Endometrial microvascular endothelial cells (primary cell): ENCODE results near the gene MTSS2. TPM values are rescaled to one million over a fixed set of nuclear protein-coding genes. Genes with fewer than 3 reads are reported as not detected.

Experiments used
- in situ Hi-C: cut with HindIII; loops from 2 replicates; pipeline ENCODE4 v1.10.0; 2017; ENCODE audit warnings: low sequenced_read_pairs, low pct_unique_long_range_greater_than_20kb; ENCODE audit errors: inconsistent ontology term
- total RNA-seq: library from RNA; depleted of rRNA; stranded (reverse); fragments of >200 nt; gene quantifications from one replicate; pipeline ENCODE4 v1.2.3, GENCODE V29; 2015; ENCODE audit errors: inconsistent ontology term

The MTSS2 gene
- total RNA-seq, 1 donor from 2014 or later: 19.6 TPM

- in situ Hi-C loops: no loop called here
These were observed 24.3 kb downstream of the MTSS2 start for GRCh38 chr16:70661534-70661917.

DNA sequence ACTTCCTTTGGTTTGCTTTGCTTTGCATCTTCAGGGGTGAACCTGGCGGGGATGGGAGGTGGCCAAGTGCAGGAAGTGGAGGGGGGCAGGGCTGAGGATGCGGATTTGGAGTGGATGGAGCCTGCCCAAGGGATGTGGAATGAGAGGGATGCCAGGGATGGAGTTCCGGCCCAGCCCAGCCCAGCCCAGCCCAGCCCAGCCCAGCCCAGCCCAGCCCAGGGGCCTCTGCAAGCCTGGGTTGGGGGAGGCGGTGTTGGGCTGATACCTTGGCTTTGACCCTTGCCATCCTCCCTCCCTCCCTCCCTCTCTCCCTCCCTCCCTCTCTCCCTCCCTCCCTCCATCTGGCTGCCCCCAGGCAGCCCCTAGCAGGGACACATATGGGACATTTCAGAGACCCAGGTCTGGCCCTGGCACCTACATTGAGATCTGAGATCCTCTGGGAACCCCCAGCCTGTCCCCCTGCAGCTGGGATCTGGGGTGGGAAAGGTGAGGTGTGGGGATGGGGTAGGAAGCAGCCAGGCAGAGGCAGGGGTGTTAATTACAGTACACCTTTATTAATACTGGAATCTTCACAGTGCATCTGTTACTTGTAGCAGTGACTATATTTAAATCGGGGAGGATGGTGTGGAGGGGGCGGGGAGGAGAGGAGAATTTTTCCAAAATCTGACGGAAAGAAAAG, 25.0 kb downstream of the MTSS2 start:
- in situ Hi-C loops: no loop called here

DNA sequence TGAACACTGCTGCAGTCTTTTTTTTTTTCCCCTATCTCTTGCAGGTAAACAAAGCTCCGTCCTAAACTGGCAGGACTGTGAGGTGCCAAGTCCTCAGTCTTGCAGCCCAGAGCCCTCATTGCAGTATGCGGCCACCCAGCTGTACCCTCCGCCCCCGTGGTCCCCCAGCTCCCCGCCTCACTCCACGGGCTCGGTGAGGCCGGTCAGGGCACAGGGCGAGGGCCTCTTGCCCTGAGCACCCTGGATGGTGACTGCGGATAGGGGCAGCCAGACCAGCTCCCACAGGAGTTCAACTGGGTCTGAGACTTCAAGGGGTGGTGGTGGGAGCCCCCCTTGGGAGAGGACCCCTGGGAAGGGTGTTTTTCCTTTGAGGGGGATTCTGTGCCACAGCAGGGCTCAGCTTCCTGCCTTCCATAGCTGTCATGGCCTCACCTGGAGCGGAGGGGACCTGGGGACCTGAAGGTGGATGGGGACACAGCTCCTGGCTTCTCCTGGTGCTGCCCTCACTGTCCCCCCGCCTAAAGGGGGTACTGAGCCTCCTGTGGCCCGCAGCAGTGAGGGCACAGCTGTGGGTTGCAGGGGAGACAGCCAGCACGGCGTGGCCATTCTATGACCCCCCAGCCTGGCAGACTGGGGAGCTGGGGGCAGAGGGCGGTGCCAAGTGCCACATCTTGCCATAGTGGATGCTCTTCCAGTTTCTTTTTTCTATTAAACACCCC, 25.7 kb downstream of the MTSS2 start:
- in situ Hi-C loops: no loop called here

DNA sequence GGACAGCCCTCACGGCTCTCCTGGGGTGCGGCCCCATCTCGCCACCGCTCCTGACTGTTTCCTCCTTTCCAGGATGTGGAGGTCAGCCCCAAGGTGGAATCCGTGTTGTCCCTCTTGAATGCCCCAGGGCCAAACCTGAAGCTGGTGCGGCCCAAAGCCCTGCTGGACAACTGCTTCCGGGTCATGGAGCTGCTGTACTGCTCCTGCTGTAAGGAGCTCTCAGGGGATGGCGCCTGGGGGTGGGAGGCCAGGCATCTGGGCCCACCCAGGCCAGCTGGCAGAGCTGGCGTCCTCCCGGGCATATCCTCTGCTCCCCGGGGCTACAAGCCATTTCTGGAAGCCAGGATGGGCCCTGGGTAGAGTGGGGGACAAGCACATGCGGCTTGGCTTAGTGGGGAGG, 26.3 kb downstream of the MTSS2 start:
- in situ Hi-C loops: no loop called here

DNA sequence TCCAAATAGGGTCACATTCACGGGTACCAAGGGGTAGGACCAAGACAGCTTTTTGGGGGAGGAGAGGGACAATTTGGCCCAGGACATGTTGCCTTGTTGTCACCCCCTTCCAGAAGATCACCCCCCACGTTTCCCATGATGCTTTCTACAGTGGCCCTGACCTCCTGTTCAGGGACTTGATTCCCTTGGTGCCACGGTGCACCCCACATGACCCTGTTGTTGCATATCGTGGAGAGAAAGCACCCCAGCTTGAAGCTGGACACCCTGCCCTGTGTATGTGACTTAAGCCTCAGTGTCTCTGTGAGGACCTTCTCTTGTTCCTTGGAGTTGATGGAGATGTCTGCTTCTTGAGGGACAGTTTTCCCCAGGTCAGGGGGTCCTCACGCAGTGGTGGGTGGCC, 26.9 kb downstream of the MTSS2 start:
- in situ Hi-C loops: no loop called here

DNA sequence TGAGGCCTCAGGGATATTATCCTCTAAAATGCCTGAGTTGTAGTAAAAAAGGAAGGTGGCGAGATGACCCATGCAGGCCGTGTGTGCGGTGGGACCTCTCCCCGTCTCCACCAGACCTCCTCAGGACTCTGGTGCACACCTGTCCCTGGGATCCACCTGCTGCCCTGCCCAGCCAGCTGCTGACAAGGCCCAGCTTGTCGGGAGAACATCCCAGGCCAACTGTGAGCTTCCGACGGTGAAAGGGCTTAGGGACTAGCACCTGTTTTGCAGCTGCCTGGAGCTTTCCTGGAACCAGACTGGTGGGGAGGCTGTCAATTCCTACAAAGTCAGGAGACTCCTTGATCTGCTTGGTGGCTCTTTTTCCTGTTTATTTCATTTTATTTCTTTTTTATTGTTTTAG, 27.9 kb downstream of the MTSS2 start:
- in situ Hi-C loops: no loop called here

DNA sequence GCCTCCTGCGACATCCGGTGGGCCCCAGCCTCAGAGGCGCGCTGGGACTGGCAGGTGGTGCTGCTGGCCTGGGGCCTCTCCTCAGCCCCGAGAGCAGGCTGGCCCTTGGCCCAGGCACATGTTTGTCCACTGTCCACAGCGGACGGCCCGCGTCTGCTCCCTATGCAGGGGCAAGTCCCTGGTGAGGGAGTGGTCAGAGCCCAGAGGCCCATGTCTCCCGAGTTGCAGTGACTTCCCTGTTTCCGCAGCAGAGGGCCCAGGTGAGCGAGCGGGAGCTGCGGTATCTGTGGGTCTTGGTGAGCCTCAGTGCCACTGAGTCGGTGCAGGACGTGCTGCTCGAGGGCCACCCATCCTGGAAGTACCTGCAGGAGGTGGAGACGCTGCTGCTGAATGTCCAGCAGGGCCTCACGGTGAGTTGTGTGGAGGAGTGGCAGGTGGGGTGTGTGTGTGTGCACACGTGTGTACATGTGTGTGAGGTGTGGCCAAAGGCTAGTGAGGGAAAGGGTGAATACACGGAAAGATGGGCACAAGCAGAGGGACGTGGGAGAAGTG, 29.1 kb downstream of the MTSS2 start:
- in situ Hi-C loops: no loop called here

DNA sequence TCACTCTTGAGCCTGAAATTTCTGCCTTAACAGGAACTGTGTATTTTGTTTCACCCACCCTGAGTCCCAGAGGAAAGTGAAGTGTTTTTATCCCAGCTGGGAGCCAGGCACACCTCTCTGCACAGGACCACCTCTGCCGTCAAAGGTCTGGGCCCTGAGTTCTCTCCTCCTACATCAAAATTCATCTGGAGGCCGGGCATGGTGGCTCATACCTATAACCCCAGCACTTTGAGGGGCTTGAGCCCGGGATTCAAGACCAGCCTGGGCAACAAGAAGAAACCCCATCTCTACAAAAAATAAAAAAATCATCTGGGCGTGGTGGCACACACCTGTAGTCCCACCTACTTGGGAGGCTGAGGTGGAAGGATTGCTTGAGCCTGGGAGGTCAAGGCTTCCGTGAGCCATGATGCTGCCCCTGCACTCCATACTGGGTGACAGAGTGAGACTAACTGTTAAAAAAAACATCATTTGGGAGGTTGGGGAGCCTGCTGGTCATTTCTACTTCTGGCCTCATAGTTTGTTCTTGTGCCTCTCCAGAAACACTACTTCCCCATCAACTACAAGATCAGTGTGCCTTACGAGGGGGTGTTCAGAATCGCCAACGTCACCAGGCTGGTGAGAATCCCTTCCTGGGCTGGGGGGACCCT, 29.7 kb downstream of the MTSS2 start:
- in situ Hi-C loops: no loop called here

DNA sequence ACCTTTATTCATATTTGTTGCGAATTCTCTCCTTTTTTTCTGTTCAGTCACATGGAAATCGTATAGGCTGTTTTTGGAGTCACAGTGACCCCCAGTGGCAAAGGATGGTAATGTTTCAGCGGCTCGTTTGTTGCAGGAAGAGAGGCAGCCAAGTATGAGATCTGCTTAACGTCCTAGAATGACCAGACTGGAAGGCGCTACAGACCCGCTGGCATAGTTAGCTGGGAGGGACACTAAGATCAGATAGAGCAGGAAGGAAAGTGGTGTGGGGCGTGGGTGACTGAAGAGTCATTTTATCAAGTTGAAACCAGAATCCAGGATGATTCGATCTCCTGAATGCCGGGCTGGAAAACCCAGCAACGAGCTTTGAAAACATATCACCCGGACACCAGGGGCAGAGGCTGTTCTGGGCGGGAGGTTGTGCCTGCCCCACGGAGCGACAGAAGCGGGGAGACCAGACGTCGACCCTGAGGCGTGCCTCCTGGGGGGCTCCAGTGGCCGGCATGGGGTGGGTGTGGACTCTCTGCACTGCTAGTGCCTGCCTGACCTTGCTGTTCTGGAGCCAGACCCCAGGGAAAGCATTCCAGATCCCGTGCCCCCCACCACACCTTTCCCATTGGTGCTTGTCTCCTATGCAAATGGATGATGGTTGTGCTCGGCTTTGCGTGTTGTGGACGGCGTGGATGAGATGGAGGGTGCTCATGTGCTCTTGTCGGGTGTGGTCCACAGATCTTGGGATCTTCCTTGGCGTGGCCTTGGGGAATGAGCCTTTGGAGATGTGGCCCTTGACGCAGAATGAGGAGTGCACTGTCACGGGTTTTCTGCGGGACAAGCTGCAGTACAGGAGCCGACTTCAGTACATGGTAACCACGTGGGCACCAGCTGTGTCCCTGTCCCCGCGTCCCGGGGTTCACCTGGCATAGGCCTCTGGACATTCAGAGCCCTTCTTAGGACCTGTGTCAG, 31.8 kb downstream of the MTSS2 start:
- in situ Hi-C loops: no loop called here

GRCh38 chr16:70653406-70653805, 32.4 kb downstream of the MTSS2 start:
- in situ Hi-C loops: no loop called here

DNA sequence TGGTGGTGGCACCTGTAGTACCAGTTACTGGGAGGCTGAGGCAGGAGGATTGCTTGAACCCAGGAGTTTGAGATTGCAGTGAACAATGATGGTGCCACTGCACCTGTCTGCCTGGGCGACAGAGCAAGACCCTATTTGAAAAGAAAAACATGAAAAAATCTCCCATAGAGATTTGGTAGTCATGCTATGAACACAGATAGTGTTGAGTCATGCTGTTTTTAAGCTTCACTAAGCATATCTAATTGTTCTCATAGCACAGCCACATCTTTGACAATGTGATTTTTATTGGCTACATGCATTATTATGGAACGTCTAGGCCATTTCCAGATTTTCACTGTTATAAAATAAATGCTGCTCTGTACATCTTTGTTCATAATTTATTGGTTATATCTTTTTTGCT, 33.5 kb downstream of the MTSS2 start:
- in situ Hi-C loops: no loop called here

DNA sequence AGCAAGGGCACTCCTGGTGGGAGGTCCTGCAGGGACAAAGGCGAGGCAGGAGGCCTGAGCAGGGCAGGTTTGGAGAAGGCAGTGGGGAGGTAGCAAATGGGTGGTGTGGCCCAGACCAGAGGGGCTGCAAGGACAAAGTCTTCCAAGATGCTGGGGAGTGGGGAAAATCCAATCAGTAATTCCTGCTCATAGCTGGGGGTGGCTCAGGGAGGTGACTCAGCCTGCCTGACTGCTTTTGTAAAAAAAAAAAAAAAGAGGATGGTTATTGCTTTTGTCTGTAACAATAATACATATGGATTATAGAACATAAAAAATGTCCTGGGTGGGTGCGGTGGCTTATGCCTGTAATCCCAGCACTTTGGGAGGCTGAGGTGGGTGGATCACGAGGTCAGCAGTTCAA, 34.3 kb downstream of the MTSS2 start:
- in situ Hi-C loops: no loop called here

- in situ Hi-C loops: no loop called here
These were observed 35.6 kb downstream of the MTSS2 start for GRCh38 chr16:70650216-70650615.

DNA sequence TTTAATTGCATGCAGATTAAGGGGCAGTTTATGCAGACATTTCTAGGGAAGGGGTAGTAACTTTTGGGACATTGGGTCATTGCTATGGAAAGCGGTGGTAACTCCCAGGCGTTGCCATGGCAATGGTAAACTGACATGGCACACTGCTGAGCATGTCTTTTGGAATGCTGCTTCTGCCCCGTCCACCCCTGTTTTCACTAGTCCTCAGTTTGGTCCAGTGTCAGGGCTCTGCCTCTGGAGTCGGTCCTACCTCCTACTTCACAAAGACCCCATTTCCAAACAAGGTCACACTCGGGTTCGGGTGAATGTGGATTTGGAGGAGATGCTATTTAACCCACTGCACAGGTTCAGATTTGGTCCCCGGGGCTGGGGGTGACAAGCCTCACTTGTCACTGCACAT, 36.6 kb downstream of the MTSS2 start:
- in situ Hi-C loops: no loop called here

- in situ Hi-C loops: no loop called here
These were observed 37.2 kb downstream of the MTSS2 start for GRCh38 chr16:70648606-70649005.

DNA sequence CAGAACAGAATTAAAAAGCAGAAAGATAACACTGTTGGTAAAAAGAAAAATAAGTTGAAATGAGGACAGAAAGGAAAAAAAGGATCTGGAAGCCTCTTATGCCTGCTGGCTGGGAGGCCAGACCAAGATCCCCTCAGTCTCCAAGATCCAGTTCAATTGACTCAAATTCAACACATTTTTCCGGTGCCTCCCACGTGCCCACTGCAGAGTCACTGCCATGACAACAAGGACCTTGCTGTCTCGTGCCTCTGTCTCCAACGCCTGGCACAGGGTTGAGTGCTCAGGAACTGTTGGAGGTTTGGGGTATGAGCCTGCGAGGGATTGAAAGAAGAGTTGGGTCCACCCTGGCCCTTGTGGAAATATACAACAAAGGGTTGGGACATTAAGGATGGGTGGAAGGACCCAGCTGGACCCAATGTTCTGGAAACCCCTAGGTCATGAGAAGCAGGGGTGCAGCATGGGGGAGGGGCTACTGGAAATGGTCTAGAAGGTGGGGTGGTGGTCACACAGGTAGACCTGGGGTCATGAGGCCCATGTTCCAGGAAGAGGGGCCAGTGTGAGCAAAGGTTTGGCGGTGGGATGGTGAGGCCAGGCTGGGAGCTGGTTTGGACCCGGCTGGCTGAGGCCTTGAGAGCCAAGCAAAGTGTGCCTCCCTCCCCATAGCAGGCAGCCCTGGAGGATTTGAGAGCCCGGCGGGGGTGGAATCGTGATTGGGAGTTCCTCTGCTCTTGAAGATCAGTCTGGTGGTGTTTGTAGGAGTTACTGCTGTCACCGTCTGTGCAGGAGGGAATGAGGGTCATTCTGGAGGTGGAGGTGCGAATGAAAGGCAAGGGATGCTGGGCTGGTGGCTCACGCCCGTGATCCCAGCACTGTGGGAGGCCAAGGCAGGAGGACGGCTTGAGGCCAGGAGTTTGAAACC, 38.2 kb downstream of the MTSS2 start:
- in situ Hi-C loops: no loop called here

DNA sequence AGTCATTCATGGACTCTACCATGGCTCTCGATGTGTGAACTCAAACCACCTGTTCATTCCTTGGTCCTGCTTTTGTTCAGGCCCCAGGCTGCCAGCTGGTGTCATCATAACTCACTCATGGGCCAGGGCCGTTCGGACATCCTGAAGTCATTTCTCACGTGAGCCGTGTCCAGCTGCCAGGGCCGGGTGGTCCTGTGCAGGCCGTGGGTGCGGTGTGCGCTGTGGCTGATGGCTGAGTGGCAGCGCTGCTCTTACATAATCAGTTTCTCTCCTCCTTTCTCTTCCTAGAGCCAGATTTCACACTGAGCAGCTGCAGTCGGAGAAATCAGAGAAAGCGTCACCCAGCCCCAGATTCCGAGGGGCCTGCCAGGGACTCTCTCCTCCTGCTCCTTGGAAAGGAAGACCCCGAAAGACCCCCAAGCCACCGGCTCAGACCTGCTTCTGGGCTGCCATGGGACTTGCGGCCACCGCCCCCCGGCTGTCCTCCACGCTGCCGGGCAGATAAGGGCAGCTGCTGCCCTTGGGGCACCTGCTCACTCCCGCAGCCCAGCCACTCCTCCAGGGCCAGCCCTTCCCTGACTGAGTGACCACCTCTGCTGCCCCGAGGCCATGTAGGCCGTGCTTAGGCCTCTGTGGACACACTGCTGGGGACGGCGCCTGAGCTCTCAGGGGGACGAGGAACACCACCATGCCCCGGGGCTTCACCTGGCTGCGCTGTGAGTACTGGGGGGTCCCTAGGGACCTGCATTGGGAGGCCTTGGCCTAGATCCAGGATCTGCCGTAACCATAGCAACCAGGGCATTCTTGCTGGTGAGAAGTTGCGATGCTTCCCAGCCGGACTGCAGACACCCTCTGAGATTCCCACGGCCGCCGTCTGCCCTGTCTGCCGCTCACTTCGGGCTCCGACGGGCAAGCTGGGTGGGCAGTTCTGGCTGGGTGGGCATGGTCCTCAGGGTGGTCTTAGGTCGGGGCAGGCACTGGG, 39.3 kb downstream of the MTSS2 start, which contains the start of gene IL34:
TSS of gene IL34 (plus strand) at position 300 of the 982 bp plus-strand sequence. CDS start at position 689, 389 bp downstream.
- in situ Hi-C loops: no loop called here
